ENCODE measurements around the gene CDK18.

DNA sequence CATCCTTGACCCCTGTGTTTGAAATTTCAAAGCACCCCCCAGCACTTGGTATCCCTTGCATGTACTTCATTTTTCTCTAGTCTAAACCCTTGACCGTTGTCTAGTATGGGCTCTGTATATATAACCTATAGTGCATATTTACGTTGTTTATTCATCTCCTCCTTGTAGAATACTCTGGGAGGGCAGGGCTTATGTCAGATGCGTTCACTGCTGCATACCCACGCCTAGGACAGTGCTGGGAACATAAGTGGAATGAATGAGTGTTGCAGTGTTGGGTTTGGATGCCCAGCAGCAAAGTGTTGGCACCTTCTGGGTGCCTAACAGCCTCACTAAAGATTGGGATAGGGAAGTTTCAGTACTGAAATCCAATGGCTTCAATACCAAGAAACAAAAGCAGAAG lies 31.0 kb upstream of the CDK18 start:
- TF ChIP-seq, protein P1, sequence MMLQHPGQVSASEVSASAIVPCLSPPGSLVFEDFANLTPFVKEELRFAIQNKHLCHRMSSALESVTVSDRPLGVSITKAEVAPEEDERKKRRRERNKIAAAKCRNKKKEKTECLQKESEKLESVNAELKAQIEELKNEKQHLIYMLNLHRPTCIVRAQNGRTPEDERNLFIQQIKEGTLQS (IDR thresholded peaks at IDR 0.05): no peak
- TF ChIP-seq ZBTB33 (IDR thresholded peaks at IDR 0.05) (no peak), EGR1 (IDR thresholded peaks at IDR 0.05; ENCODE audit: low read depth in 2 of 2) (no peak), NR2F2 (IDR thresholded peaks at IDR 0.05) (no peak), TAF1 (conservative IDR thresholded peaks at IDR 0.05) (no peak), HNF4A (conservative IDR thresholded peaks at IDR 0.05) (no peak), FOXA1 (IDR thresholded peaks at IDR 0.05) (no peak)
- TF ChIP-seq, protein P2, sequence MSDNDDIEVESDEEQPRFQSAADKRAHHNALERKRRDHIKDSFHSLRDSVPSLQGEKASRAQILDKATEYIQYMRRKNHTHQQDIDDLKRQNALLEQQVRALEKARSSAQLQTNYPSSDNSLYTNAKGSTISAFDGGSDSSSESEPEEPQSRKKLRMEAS (IDR thresholded peaks at IDR 0.05): no peak
- TF ChIP-seq, protein P3, sequence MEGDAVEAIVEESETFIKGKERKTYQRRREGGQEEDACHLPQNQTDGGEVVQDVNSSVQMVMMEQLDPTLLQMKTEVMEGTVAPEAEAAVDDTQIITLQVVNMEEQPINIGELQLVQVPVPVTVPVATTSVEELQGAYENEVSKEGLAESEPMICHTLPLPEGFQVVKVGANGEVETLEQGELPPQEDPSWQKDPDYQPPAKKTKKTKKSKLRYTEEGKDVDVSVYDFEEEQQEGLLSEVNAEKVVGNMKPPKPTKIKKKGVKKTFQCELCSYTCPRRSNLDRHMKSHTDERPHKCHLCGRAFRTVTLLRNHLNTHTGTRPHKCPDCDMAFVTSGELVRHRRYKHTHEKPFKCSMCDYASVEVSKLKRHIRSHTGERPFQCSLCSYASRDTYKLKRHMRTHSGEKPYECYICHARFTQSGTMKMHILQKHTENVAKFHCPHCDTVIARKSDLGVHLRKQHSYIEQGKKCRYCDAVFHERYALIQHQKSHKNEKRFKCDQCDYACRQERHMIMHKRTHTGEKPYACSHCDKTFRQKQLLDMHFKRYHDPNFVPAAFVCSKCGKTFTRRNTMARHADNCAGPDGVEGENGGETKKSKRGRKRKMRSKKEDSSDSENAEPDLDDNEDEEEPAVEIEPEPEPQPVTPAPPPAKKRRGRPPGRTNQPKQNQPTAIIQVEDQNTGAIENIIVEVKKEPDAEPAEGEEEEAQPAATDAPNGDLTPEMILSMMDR (IDR thresholded peaks at IDR 0.05; ENCODE audit: low read depth, low read length, missing input control): no peak
